ENCODE results near the gene PDRG1. TPM values are rescaled to one million over a fixed set of nuclear protein-coding genes. Genes with fewer than 3 reads are reported as not detected.

The PDRG1 gene
- total RNA-seq, 2 donors from 2014 or later: 3.0 to 4.7 TPM

DNA sequence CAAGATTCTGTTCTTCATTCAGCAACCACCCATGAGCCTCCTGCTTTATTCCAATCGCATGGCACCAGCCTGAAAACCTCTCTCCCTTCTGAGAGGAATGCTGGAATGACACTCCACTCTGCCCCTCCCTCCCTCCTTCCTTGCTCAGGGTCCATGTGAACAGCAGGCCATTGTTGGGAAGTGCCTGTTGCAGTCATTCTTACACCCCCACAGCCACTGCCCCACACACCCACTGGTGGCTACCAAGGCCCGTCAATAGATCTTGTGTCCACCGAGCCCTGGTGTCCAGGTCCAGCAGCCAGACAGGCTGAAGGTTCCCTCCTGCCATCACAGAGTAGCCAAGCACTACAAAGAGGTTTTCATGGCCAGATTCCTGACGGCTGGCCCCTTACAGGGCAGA lies 6.5 kb downstream of the PDRG1 start:
- H3K4me1 ChIP-seq (ENCODE audit: control insufficient read depth in 1 of 2, low read depth in 2 of 2): peaks cover 5 to 26% of the 10 kb centered on the region in 2 donors
- TF ChIP-seq, protein P1, sequence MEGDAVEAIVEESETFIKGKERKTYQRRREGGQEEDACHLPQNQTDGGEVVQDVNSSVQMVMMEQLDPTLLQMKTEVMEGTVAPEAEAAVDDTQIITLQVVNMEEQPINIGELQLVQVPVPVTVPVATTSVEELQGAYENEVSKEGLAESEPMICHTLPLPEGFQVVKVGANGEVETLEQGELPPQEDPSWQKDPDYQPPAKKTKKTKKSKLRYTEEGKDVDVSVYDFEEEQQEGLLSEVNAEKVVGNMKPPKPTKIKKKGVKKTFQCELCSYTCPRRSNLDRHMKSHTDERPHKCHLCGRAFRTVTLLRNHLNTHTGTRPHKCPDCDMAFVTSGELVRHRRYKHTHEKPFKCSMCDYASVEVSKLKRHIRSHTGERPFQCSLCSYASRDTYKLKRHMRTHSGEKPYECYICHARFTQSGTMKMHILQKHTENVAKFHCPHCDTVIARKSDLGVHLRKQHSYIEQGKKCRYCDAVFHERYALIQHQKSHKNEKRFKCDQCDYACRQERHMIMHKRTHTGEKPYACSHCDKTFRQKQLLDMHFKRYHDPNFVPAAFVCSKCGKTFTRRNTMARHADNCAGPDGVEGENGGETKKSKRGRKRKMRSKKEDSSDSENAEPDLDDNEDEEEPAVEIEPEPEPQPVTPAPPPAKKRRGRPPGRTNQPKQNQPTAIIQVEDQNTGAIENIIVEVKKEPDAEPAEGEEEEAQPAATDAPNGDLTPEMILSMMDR (IDR thresholded peaks at IDR 0.05): no peak
- H3K27ac ChIP-seq: no peak overlapping the region
- H3K9me3 ChIP-seq: no peaks in the 10 kb centered on the region
- H3K36me3 ChIP-seq: peaks cover 44% of the 10 kb centered on the region
- no peaks in the 10 kb centered on the region for H3K27me3 ChIP-seq (replicated peaks; ENCODE audit: insufficient read depth)
- DNase-seq (ENCODE audit: low spot score): no peak
- no peak for ATAC-seq (ENCODE audit: insufficient number of reproducible peaks, low FRiP score, low read depth)
- H3K4me3 ChIP-seq: no peak overlapping the region

DNA sequence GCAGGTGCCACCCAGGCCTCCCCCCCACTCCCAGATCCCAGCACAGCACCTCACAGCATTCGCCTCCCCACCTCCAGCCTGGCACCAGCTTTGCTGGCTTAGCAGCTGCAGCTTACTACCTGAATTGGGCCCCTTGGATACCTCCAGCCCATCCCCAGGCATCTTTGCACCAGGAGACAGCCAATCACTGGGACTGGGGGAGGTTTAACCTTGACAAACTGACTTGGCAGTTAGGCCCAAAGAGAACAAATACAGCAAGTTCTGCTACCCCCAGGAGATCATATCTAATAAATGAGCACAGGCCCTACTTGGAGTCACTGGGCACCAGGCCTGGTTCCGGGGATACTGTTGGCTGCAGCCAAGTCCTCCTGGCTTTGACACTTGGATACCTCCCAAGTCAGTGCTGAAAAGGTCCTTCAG lies 8.8 kb downstream of the PDRG1 start:
- no peak for DNase-seq (ENCODE audit: low spot score)
- H3K4me1 ChIP-seq (ENCODE audit: control insufficient read depth in 1 of 2, low read depth in 2 of 2): peaks cover 2 to 17% of the 10 kb centered on the region in 2 donors
- TF ChIP-seq, protein P1 (IDR thresholded peaks at IDR 0.05): no peak
- no peaks in the 10 kb centered on the region for H3K9me3 ChIP-seq
- H3K4me3 ChIP-seq: no peak overlapping the region
- H3K27me3 ChIP-seq (replicated peaks; ENCODE audit: insufficient read depth): no peaks in the 10 kb centered on the region
- H3K27ac ChIP-seq: no peak overlapping the region
- peaks cover 34% of the 10 kb centered on the region for H3K36me3 ChIP-seq
- no peak for ATAC-seq (ENCODE audit: insufficient number of reproducible peaks, low FRiP score, low read depth)

DNA sequence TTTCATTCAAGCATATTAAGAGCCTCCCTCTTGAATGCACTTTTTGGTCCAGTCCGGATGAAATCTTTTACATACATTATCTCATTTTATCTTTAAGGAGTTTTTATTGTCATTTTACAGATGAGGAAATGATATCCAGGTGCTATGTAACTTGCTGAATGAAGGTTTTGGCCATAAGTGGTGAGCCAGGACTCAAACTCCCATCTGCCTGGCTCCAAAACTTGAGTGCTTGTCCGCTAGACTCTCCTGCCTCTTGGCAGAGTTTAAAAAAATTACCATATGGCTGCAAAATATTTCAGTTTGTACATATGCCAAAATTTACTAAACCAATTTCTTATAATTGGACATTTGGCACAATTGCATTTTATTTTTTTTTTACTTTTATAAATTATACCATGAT lies 12.2 kb downstream of the PDRG1 start:
- H3K27me3 ChIP-seq (replicated peaks; ENCODE audit: insufficient read depth): no peaks in the 10 kb centered on the region
- ATAC-seq (ENCODE audit: insufficient number of reproducible peaks, low FRiP score, low read depth) (no peak), DNase-seq (ENCODE audit: low spot score) (no peak)
- no peak overlapping the region for H3K4me3 ChIP-seq
- H3K36me3 ChIP-seq: peaks cover 2% of the 10 kb centered on the region
- H3K27ac ChIP-seq: no peak overlapping the region
- TF ChIP-seq, protein P1 (IDR thresholded peaks at IDR 0.05): no peak
- H3K4me1 ChIP-seq (ENCODE audit: control insufficient read depth in 1 of 2, low read depth in 2 of 2): peaks cover 2 to 17% of the 10 kb centered on the region in 2 donors
- H3K9me3 ChIP-seq: no peaks in the 10 kb centered on the region

DNA sequence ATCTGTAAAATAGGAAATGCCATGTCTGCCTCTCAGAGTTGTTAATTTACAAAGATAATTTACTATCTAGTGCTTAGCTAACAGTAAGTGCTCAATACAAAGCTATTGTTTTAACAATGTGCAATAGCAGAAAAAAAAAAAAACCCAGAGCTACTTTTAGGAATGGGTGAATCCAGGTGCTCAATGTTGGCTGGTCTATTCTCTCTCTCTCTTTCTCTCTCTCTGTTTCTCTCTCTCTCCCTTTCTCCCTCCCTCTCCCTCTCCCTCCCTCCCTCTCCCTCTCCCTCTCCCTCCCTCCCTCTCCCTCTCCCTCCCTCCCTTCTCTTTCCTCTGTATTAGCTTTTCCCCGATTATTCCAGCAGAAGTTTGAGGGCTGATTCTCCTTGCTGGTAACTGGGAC lies 14.0 kb downstream of the PDRG1 start:
- Histone ChIP-seq H3K36me3 (no peaks in the 10 kb centered on the region), H3K9me3 (no peaks in the 10 kb centered on the region), H3K27me3 (replicated peaks; ENCODE audit: insufficient read depth) (no peaks in the 10 kb centered on the region), H3K27ac (no peak overlapping the region), H3K4me3 (no peak overlapping the region), H3K4me1 (ENCODE audit: control insufficient read depth in 1 of 2, low read depth in 2 of 2) (peaks cover 0 to 3% of the 10 kb centered on the region in 2 donors)
- ATAC-seq (ENCODE audit: insufficient number of reproducible peaks, low FRiP score, low read depth) (no peak), DNase-seq (ENCODE audit: low spot score) (no peak)
- TF ChIP-seq, protein P1 (IDR thresholded peaks at IDR 0.05): no peak

DNA sequence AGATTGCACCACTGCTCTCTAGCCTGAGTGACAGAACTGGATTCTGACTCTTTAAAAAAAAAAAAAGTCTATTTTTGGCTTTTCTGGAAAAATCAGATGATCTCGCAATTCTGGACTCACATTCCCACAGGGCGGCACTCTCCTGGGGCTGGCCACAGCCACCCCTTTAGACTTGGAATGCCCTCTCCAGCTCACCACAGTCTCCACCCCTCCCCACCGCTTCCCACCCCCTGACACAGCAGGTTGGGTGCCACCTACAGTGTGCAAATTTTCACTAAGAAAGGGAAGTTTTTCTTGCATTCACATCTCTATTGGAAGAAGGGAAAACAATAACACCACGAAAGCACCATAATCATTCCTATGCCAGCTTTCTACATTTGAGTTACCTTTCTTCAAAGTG lies 15.4 kb downstream of the PDRG1 start:
- TF ChIP-seq, protein P1 (IDR thresholded peaks at IDR 0.05): no peak
- no peak for DNase-seq (ENCODE audit: low spot score)
- no peak for ATAC-seq (ENCODE audit: insufficient number of reproducible peaks, low FRiP score, low read depth)

More for the DNA sequence above, 15.4 kb downstream of the PDRG1 start:
- Histone ChIP-seq H3K27ac (no peak overlapping the region), H3K27me3 (replicated peaks; ENCODE audit: insufficient read depth) (no peaks in the 10 kb centered on the region), H3K9me3 (no peaks in the 10 kb centered on the region), H3K4me1 (ENCODE audit: control insufficient read depth in 1 of 2, low read depth in 2 of 2) (no peaks in the 10 kb centered on the region), H3K4me3 (no peak overlapping the region), H3K36me3 (no peaks in the 10 kb centered on the region)

All from thoracic aorta (tissue), 2 donors.